ENCODE results near the gene MATCAP1.

GRCh38 chr16:67187175-67187890, 3.6 kb upstream of the MATCAP1 start:
- no peak for TF ChIP-seq TEAD4 (IDR thresholded peaks at IDR 0.05)
- no peak for TF ChIP-seq EP300 (IDR thresholded peaks at IDR 0.05; ENCODE audit: borderline replicate concordance)
- TF ChIP-seq FOXM1 (IDR thresholded peaks at IDR 0.05; ENCODE audit: borderline replicate concordance, low read depth), result no peak
- TF ChIP-seq CREB1 (IDR thresholded peaks at IDR 0.05; ENCODE audit: low read depth), result no peak
- no peak for TF ChIP-seq RAD21 (IDR thresholded peaks at IDR 0.05; ENCODE audit: low read depth)
- TF ChIP-seq CEBPB (IDR thresholded peaks at IDR 0.05), result no peak

All from Ishikawa (cell line).